Brain pericyte (primary cell): ENCODE measurements around the gene POLD1.
"Not testable (repeated sequence)": the region's sequence is repeated elsewhere in the genome, so short reads cannot be mapped to it uniquely, and the experiment has no call there.

Experiments
- DNase-seq: peaks from one replicate; pipeline ENCODE4 v3.0.0-alpha.2; 2012; ENCODE audit warnings: low read depth, low spot score

POLD1 gene

GRCh38 chr19:50435627-50436026 lies 51.5 kb downstream of the POLD1 start:
- no peak for DNase-seq

DNA sequence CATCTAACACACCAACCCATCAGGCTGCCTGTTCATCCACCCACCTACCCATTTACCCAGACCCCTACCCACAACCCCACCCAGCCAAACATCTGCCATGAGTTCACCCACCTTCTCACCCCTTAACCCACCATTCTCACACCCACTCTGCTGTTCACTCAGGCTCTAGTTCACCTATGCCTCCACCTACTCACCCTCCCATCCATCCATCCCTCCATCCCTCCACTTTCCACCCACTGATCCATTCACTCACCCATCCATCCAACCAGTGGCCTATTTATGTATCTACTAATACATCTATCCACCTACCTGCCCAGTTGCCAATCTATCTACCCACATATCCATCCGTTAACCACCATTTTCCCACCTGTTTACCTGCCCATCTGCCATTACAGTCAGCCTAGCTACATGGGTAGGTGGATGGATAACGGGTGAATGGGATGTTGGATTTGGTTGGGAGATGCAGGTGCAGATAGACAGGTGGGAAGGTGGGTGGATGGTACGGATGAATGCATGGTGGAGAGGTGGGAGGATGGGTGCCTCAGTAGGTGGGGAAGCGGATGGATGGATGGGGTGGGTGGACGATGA lies 53.8 kb downstream of the POLD1 start:
- no peak for DNase-seq

- DNase-seq: not testable (repeated sequence)
Observed at GRCh38 chr19:50439130-50439529, 55.0 kb downstream of the POLD1 start.

- no peak for DNase-seq
Observed at GRCh38 chr19:50444059-50444458, 59.9 kb downstream of the POLD1 start.

- no peak for DNase-seq
Observed at GRCh38 chr19:50447053-50447452, 62.9 kb downstream of the POLD1 start.

DNA sequence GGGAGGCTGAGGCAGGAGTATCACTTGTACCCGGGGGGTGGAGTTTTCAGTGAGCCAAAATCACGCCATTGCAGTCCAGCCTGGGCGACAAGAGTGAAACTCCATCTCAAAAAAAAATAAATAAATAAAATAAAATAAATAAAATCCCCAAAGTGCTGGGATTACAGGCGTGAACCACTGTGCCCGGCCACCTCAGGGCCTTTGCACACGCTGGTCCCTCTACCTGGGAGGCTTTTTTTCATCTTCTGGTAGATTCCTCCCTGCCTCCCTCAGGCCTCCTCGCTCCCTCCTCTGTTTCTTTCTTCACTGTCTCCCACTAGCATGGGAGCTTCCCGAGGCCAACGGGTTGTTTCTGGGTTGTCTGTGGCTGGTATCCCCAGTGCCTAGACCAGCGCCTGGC lies 63.6 kb downstream of the POLD1 start:
- DNase-seq: no peak

GRCh38 chr19:50449236-50449899 lies 65.2 kb downstream of the POLD1 start:
- no peak for DNase-seq

- DNase-seq: no peak
Observed at GRCh38 chr19:50450369-50451222, 66.4 kb downstream of the POLD1 start.

DNA sequence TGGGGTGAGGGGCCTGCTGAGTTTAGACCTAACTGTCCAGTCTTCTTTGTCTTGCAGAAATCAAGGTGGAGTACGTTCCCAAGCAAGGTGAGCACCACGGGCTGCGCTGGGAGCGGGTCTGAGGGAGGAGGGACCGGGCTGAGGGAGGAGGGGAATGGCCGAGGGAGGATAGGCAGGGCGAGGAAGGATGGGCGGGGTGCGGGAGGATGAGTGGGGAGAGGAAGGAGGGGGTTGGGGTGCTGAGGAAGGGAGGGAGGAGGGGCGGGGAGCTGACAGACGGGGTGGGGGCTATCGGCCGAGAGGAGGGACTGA lies 67.0 kb downstream of the POLD1 start:
- DNase-seq: no peak

DNA sequence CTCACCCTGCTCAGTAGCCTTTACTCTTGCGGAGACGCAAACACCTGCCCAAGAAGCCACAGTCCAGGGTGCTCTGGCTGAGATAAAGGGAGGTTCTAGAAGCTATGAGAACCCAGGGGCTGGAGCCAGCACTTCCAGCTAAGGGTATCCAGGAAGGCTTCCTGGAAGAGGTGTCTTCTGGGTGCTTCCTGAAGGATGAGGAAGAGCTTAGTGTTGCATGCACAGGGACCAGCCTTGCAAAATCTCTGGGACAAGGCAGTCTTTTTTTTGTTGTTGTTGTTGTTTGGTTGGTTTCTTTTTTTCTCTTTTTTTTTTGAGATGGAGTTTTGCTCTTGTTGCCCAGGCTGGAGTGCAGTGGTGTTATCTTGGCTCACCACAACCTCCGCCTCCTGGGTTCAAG lies 69.1 kb downstream of the POLD1 start:
- DNase-seq: no peak

GRCh38 chr19:50455992-50456391 lies 71.8 kb downstream of the POLD1 start:
- no peak for DNase-seq

DNA sequence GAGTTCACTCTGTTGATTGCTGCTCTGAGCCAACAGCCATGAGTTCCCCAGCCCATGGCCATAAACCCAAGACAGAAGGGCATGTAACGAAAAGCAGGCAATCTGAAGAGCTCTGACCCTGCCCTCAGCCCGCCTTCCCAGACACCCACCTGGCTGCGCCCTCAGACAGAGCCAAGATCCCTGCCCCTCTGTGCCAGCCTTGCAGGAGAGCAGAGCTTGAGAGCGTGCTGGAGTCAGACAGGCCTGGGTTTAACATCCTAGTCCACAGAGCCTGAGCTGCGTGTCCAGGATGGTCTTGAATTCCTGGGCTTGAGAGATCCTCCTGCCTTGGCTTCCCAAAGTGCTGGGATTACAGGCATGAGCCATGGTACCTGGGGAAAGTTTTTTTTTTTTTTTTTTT lies 73.2 kb downstream of the POLD1 start:
- no peak for DNase-seq

- no peak for DNase-seq
Observed at GRCh38 chr19:50458396-50459066, 74.4 kb downstream of the POLD1 start.

- no peak for DNase-seq
Observed at GRCh38 chr19:50459067-50459456, 74.9 kb downstream of the POLD1 start.

GRCh38 chr19:50459638-50460037 lies 75.5 kb downstream of the POLD1 start:
- no peak for DNase-seq

- no peak for DNase-seq
Observed at GRCh38 chr19:50460161-50460765, 76.1 kb downstream of the POLD1 start.

- peak; percentile 36 for DNase-seq
Observed at GRCh38 chr19:50461066-50461875, 77.1 kb downstream of the POLD1 start.

- no peak for DNase-seq
Observed at GRCh38 chr19:50462970-50463369, 78.8 kb downstream of the POLD1 start.

DNA sequence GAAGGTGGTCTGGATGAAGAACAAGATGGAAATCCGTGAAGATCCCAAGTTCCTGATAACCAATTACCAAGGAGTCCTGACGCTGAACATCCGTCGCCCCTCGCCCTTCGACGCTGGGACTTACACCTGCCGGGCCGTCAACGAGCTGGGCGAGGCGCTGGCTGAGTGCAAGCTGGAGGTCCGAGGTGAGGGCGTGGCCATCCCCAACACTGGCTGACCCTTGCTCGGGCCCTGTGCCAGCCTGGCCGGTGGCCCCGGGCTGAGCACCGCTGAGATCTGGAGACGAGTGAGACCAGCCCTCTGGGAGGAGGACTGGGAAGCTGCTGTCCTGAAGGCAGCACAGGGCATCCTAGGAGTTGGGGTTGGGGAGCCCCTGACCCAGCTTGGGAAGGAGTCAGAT lies 80.2 kb downstream of the POLD1 start:
- no peak for DNase-seq

DNA sequence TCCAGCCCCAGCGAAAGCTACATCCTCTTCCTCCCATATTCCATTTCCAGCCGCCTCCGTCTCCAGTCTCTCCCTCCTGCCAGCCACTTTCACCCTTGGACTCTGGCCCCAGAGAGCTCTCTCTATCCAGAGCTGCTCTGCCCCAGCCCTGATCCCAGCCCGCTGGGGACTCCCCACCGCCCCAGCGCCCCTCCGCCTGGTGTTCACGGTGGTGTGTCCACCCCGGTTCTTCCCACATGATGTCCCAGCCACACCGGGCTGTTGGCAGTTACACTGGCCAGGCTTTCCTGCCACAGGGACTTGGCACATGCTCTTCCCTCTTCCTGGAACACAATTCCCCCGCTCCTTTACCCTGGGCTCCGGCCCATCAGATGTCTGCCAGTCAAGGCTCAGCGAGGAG lies 80.9 kb downstream of the POLD1 start:
- DNase-seq: no peak
